HepG2 (cell line): ENCODE data around the gene RBL1. TPM values are rescaled to one million over a fixed set of nuclear protein-coding genes. Genes with fewer than 3 reads are reported as not detected.

ENCODE experiments used
- ATAC-seq: fragments of 200-7000 bp; cut with Tn5 transposase; 3 replicates; pipeline ENCODE4 v1.9.1; 2020; ENCODE audit warnings: mild to moderate bottlenecking, moderate library complexity
- BruUV-seq: library from RNA; stranded (reverse); fragments of 400-500 nt; replicated peaks from 2 replicates; lab custom pipeline; 2021; lab: Mats Ljungman, UMichigan
- CTCF ChIA-PET: fragments of 300-600 bp; formaldehyde crosslinking; extraction: SDS; loops from one replicate; lab custom pipeline; 2021; ENCODE audit warnings: low total read pairs, inconsistent platforms, low intra/inter-chr PET ratio; lab: Yijun Ruan, JAX
- POLR2A ChIA-PET: fragments of 350-600 bp; sonication (Branson Sonifier 250); formaldehyde crosslinking; loops from one replicate; lab custom pipeline; 2020; ENCODE audit warnings: antibody characterized with exemption, inconsistent platforms; lab: Yijun Ruan, JAX
- DNase-seq: peaks from one replicate; pipeline ENCODE4 v3.0.0-alpha.2; 2015; ENCODE audit warnings: low spot score
- FAIRE-seq: peaks from 3 replicates; lab custom pipeline; 2011; peaks lifted over from hg19 to GRCh38; lab: Jason Lieb, UNC
- H2AFZ ChIP-seq: one replicate; pipeline ENCODE4 v1.6.1; 2011; ENCODE audit warnings: low read length, inconsistent platforms
- H3K27ac ChIP-seq: fragments of 300-600 bp; 3 replicates; pipeline ENCODE4 v1.8.0; 2011; ENCODE audit warnings: mixed run types, mild to moderate bottlenecking, mixed read lengths, low read length, inconsistent platforms; ENCODE audit not compliant: insufficient read depth; ENCODE audit errors: extremely low read length
- H3K27me3 ChIP-seq, 2 experiments: fragments of 200-600 bp in 1 of 2; 2 replicates in 1 of 2; 3 replicates in 1 of 2; pipeline versions ENCODE4 v1.6.0 to v1.8.0; 2011; ENCODE audit warnings: low read length in 2 of 2, mild to moderate bottlenecking in 2 of 2, moderate library complexity in 2 of 2, inconsistent platforms in 1 of 2; ENCODE audit not compliant: insufficient read depth in 2 of 2, control insufficient read depth in 1 of 2
- H3K36me3 ChIP-seq, 2 experiments: fragments of 200-600 bp in 1 of 2; replicated peaks in 1 of 2; 2 replicates in 1 of 2; 3 replicates in 1 of 2; pipeline versions ENCODE4 v1.5.1 to v1.8.0; 2011; ENCODE audit warnings: low read length in 2 of 2, inconsistent platforms in 1 of 2; ENCODE audit not compliant: insufficient read depth in 2 of 2, control insufficient read depth in 1 of 2
- H3K4me1 ChIP-seq: 2 replicates; pipeline ENCODE4 v1.5.1; 2012; ENCODE audit warnings: low read length, inconsistent platforms; ENCODE audit not compliant: insufficient read depth
- H3K4me2 ChIP-seq: 2 replicates; pipeline ENCODE4 v1.6.0; 2011; ENCODE audit warnings: low read depth, low read length, inconsistent platforms
- H3K4me3 ChIP-seq, 3 experiments: fragments of 200-600 bp in 1 of 3; sonication (generic), shearing (Covaris generic) in 1 of 3; replicated peaks in 1 of 3; 2 replicates each; pipeline ENCODE4 v1.5.1; 2011 to 2016; ENCODE audit warnings: low read length in 3 of 3, inconsistent platforms in 2 of 3, low read depth in 2 of 3, mild to moderate bottlenecking in 2 of 3, control low read depth in 1 of 3, mixed read lengths in 1 of 3; ENCODE audit not compliant: insufficient read depth in 1 of 3
- H3K79me2 ChIP-seq: one replicate; pipeline ENCODE4 v1.6.1; 2011; ENCODE audit warnings: low read length, inconsistent platforms; ENCODE audit not compliant: insufficient read depth
- H3K9ac ChIP-seq: 2 replicates; pipeline ENCODE4 v1.6.0; 2011; ENCODE audit warnings: mild to moderate bottlenecking, low read depth, low read length, inconsistent platforms; ENCODE audit not compliant: insufficient read depth
- H3K9me3 ChIP-seq: 2 replicates; pipeline ENCODE4 v1.5.1; 2012; ENCODE audit warnings: mild to moderate bottlenecking, low read length
- H4K20me1 ChIP-seq: 2 replicates; pipeline ENCODE4 v1.6.0; 2011; ENCODE audit warnings: inconsistent platforms, mild to moderate bottlenecking, low read length, moderate library complexity; ENCODE audit not compliant: insufficient read depth
- CSRNP2 ChIP-seq: sonication (generic); formaldehyde crosslinking; conservative IDR thresholded peaks from 2 replicates; pipeline ENCODE4 v1.8.0; 2022; ENCODE audit warnings: low read depth, missing genetic modification reagents
- KLF16 ChIP-seq, 2 experiments: sonication (generic) in 1 of 2; formaldehyde crosslinking in 1 of 2; IDR thresholded peaks; 2 replicates each; pipeline versions ENCODE4 v1.6.1 to v1.8.0; 2016 to 2023; ENCODE audit warnings: missing genetic modification reagents in 2 of 2, missing compliant biosample characterization in 1 of 2
- MBD4 ChIP-seq: IDR thresholded peaks from 2 replicates; pipeline ENCODE4 v1.6.1; 2012; ENCODE audit warnings: low read length, inconsistent platforms, borderline replicate concordance
- POLR2AphosphoS2 ChIP-seq: IDR thresholded peaks from 2 replicates; pipeline ENCODE4 v1.6.1; 2011; ENCODE audit warnings: low read depth, low read length, improper control_type of control experiment
- ZBTB33 ChIP-seq: sonication (generic); formaldehyde crosslinking; IDR thresholded peaks from 2 replicates; pipeline ENCODE4 v1.4.0; 2020; ENCODE audit warnings: missing genetic modification reagents
- ZGPAT ChIP-seq: IDR thresholded peaks from 2 replicates; pipeline ENCODE4 v1.6.1; 2016; ENCODE audit warnings: mild to moderate bottlenecking
- ZNF570 ChIP-seq: sonication (generic); formaldehyde crosslinking; IDR thresholded peaks from 2 replicates; pipeline ENCODE4 v1.4.0; 2020; ENCODE audit warnings: mild to moderate bottlenecking, missing genetic modification reagents, borderline replicate concordance
- ZNF614 ChIP-seq: IDR thresholded peaks from 2 replicates; pipeline ENCODE4 v1.6.1; 2018; ENCODE audit warnings: missing biosample characterization, missing genetic modification reagents, inconsistent platforms, borderline replicate concordance
- ZNF740 ChIP-seq: sonication (generic); formaldehyde crosslinking; IDR thresholded peaks from 2 replicates; pipeline ENCODE4 v1.4.0; 2020; ENCODE audit warnings: missing genetic modification reagents
- ZNF841 ChIP-seq: sonication (generic); formaldehyde crosslinking; IDR thresholded peaks from 2 replicates; pipeline ENCODE4 v1.8.1; 2023; ENCODE audit warnings: missing genetic modification reagents, borderline replicate concordance
- WGBS: methylation state at CpG from one replicate; pipeline ENCODE4 v1.1.6; 2017; ENCODE audit warnings: low lambda C conversion rate; 5-methylcytosine and 5-hydroxymethylcytosine counted together
- in situ Hi-C: cut with HindIII; loops from 2 replicates; pipeline ENCODE4 v1.10.0; 2017; ENCODE audit warnings: low pct_unique_long_range_greater_than_20kb; ENCODE audit not compliant: extremely low pct_ligation_motif_present
- intact Hi-C: fragments of 100-400 bp; cut with micrococcal nuclease; formaldehyde crosslinking; loops from one replicate; pipeline ENCODE4 v1.10.0; 2022; ENCODE audit not compliant: unreplicated experiment
- polyA plus RNA-seq, 8 experiments: library from polyadenylated mRNA; depleted of rRNA in 3 of 8; stranded (reverse) in 7 of 8; unstranded in 1 of 8; fragments of >200 nt; fragmentation: Illumina TruSeq in 4 of 8; extraction: Trizol in 4 of 8; gene quantifications; 2 replicates each; pipeline versions ENCODE4 v1.2.1 to v1.2.3, GENCODE V29; 2011 to 2016; ENCODE audit warnings: low read depth in 4 of 8, missing spikeins in 1 of 8, mixed read lengths in 1 of 8; ENCODE audit not compliant: insufficient read depth in 1 of 8
- total RNA-seq, 5 experiments: library from RNA; depleted of rRNA; stranded (reverse); fragments of >200 nt; fragmentation: Illumina TruSeq; extraction: Trizol; gene quantifications; 2 replicates each; pipeline ENCODE4 v1.2.3, GENCODE V29; 2016; ENCODE audit warnings: low read depth in 1 of 5

RBL1 gene
- total and polyA plus RNA-seq, 2 of the 13 experiments (the other 11 are each of a cell fraction or from before 2014, with no cell fraction given): 6.0 to 27.5 TPM

- CTCF ChIA-PET: no interaction called here
- H3K4me3 ChIP-seq: no peak overlapping the region
- ATAC-seq: no peak
- TF ChIP-seq CSRNP2 (CRISPR knock-in tag): no peak
- no peak for TF ChIP-seq KLF16 (CRISPR knock-in tag; IDR thresholded peaks at IDR 0.05)
- no peak for TF ChIP-seq ZNF740 (CRISPR knock-in tag)
- no peak for TF ChIP-seq MBD4
- TF ChIP-seq ZNF614 (CRISPR knock-in tag): no peak
- TF ChIP-seq ZGPAT: no peak
- no peak for TF ChIP-seq ZNF841 (CRISPR knock-in tag)
- no peak for TF ChIP-seq ZNF570 (CRISPR knock-in tag)
- no peak for TF ChIP-seq POLR2AphosphoS2
- TF ChIP-seq ZBTB33: no peak
- TF ChIP-seq, all 625 proteins: peak for 0
- H3K36me3 ChIP-seq: peaks cover 26 to 88% of the 10 kb centered on the region in 2 experiments
- intact Hi-C loops (no loop called here), in situ Hi-C loops (no loop called here)
- WGBS: 93% methylated on average over 17 of the region's 17 CpGs
- no peaks in the 10 kb centered on the region for H3K79me2 ChIP-seq
- H3K27ac ChIP-seq: no peak overlapping the region
- DNase-seq (no peak), FAIRE-seq (no peak)
- H4K20me1 ChIP-seq: no peaks in the 10 kb centered on the region
- no peak overlapping the region for H2AFZ ChIP-seq
- no peaks in the 10 kb centered on the region for H3K4me1 ChIP-seq
- H3K27me3 ChIP-seq: no peaks in the 10 kb centered on the region
- BruUV-seq: no TSS peak
- no peaks in the 10 kb centered on the region for H3K9me3 ChIP-seq
- no peak overlapping the region for H3K4me2 ChIP-seq
- H3K9ac ChIP-seq: no peak overlapping the region
- POLR2A ChIA-PET: interaction anchor here (0.7 kb wide), 1 partner anchor 135 kb away, joined by 3 read pairs; no protein-coding TSS in a partner anchor
Measured at GRCh38 chr20:37042986-37043972, 52.5 kb downstream of the RBL1 start.
